Measurements from ENCODE around the gene AKAP13.
A peak's percentile ranks its signal among the peaks of the same experiment; 100 is the strongest.
"Not testable (repeated sequence)": the region's sequence is repeated elsewhere in the genome, so short reads cannot be mapped to it uniquely, and the experiment has no call there.

AKAP13 gene

GRCh38 chr15:85482894-85483293 lies 102.5 kb downstream of the AKAP13 start:
- DNase-seq, result no peak

- DNase-seq, result not testable (repeated sequence)
Observed at GRCh38 chr15:85483955-85484354, 103.6 kb downstream of the AKAP13 start.

- DNase-seq, result not testable (repeated sequence)
Observed at GRCh38 chr15:85484923-85485322, 104.5 kb downstream of the AKAP13 start.

- peak; percentile 79 for DNase-seq
Observed at GRCh38 chr15:85485956-85486567, 105.7 kb downstream of the AKAP13 start.

GRCh38 chr15:85487796-85488195 lies 107.4 kb downstream of the AKAP13 start:
- not testable (repeated sequence) for DNase-seq

- no peak for DNase-seq
Observed at GRCh38 chr15:85488997-85489396, 108.6 kb downstream of the AKAP13 start.

- DNase-seq, result no peak
Observed at GRCh38 chr15:85489773-85490493, 109.5 kb downstream of the AKAP13 start.

GRCh38 chr15:85490856-85491255 lies 110.5 kb downstream of the AKAP13 start:
- no peak for DNase-seq

GRCh38 chr15:85491691-85492090 lies 111.3 kb downstream of the AKAP13 start:
- DNase-seq, result no peak

- DNase-seq, result no peak
Observed at GRCh38 chr15:85492406-85492805, 112.0 kb downstream of the AKAP13 start.

- no peak for DNase-seq
Observed at GRCh38 chr15:85493260-85493659, 112.9 kb downstream of the AKAP13 start.

- peak; percentile 55 for DNase-seq
Observed at GRCh38 chr15:85494048-85494777, 113.8 kb downstream of the AKAP13 start.

GRCh38 chr15:85495096-85495495 lies 114.7 kb downstream of the AKAP13 start:
- DNase-seq, result no peak

- DNase-seq, result no peak
Observed at GRCh38 chr15:85495544-85495943, 115.1 kb downstream of the AKAP13 start.

GRCh38 chr15:85496151-85496550 lies 115.7 kb downstream of the AKAP13 start:
- no peak for DNase-seq

GRCh38 chr15:85496551-85497171 lies 116.3 kb downstream of the AKAP13 start:
- DNase-seq, result peak; percentile 64

- peak; percentile 70 for DNase-seq
Observed at GRCh38 chr15:85497172-85497569, 116.8 kb downstream of the AKAP13 start.

GRCh38 chr15:85498471-85498870 lies 118.1 kb downstream of the AKAP13 start:
- DNase-seq, result no peak

GRCh38 chr15:85499371-85499887 lies 119.0 kb downstream of the AKAP13 start:
- peak; percentile 24 for DNase-seq

GRCh38 chr15:85500060-85500708 lies 119.8 kb downstream of the AKAP13 start:
- no peak for DNase-seq

GRCh38 chr15:85500729-85501128 lies 120.3 kb downstream of the AKAP13 start:
- peak; percentile 21 for DNase-seq

- DNase-seq, result no peak
Observed at GRCh38 chr15:85501574-85501973, 121.2 kb downstream of the AKAP13 start.

Data from NCI-H2171 treated with DMSO at 0.1 percent for 48 hours (cell line).